Stimulated activated naive CD8-positive, alpha-beta T cell treated with anti-CD3 and anti-CD28 coated beads, Interleukin-15, Interleukin-2, amounts not matched to agents 100 U/mL and 50 U/mL, for 24 hours (primary cell): ENCODE measurements around the gene LRP1B.
"Not testable (repeated sequence)": the region's sequence is repeated elsewhere in the genome, so short reads cannot be mapped to it uniquely, and the experiment has no call there.

ENCODE experiments used
- ATAC-seq: fragments of 150-1000 bp; cut with Tn5 transposase; one replicate; pipeline ENCODE4 v1.10.0; 2021
- DNase-seq: peaks from one replicate; pipeline ENCODE4 v3.0.0; 2021

The LRP1B gene

DNA sequence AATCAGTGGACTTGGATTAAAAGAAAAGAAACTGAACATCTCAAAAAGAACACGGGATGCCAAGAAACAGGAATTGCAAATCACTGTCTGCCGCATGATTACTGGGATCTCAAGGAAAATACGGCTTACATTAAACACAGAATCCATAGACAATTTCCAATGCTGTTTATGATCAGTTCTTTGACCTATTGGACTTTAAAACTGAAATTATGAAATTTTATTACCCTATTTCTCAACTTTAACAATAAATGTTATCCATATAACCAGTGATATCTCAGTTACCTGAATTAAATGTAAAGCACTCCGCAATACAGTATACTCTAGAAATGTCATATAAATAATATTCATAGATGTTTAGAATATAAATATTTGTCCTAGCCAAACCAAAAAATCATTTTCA lies 1793.8 kb downstream of the LRP1B start:
- DNase-seq: no peak

GRCh38 chr2:140316345-140316744 lies 1814.5 kb downstream of the LRP1B start:
- ATAC-seq (no peak), DNase-seq (no peak)

More for the DNA sequence above, 1793.8 kb downstream of the LRP1B start:
- ATAC-seq: no peak

DNA sequence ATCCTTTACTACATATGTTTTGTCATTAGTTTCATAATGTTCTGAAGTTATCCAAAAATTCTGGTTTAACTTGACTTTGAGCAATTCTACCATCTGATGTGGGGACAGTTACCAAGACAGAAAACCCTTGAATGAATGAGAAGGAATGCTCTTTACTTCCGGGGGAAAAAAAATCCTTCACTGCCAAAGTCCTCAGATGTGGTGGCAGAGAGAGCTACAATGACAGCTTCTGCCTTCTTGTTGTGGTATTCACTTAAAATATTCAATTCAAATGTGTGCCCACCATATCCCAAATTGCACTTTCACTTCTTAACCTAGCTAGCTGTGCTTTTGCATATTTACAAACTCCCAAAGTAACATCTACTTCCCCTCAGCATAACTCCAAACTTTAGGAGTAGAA lies 1818.9 kb downstream of the LRP1B start:
- DNase-seq (no peak), ATAC-seq (no peak)

DNA sequence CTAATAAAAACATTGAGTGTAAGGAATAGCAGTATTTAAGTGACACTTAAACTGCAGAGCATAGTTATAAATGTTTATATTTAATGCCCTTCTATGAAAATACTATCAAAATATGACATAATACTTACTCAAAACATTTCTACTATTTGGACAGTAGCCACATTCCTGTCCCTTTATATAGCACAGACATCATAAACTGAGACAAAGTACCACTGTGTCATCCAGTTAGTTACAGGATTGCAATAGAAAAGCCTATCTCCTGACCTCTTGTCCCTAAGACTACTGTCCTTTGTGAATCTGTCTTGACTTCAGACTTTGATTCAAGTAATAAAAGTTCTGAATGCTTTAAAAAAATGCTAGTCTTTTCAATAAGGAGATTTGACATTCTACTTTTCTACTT lies 1822.1 kb downstream of the LRP1B start:
- DNase-seq (no peak), ATAC-seq (no peak)

GRCh38 chr2:140307532-140307931 lies 1823.3 kb downstream of the LRP1B start:
- DNase-seq: no peak
- ATAC-seq: no peak

DNA sequence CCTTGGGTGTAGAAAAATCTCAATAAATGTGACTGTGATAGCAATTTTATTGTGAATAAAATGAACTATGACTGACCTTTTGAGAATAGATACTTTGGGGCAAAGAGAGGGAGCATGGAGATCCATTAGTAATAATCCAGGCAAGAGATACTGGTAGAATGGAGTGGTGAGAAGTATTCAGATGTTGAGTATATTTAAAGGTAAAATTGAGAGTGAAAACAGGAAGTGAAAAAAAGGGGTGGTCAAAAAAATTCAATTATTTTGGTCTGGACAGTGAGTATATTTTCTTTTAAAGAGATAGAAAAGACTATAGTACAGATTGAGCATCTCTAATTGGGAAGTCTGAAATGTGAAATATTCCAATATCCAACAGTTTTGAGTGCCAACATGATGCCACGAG lies 1835.0 kb downstream of the LRP1B start:
- ATAC-seq: no peak

DNA sequence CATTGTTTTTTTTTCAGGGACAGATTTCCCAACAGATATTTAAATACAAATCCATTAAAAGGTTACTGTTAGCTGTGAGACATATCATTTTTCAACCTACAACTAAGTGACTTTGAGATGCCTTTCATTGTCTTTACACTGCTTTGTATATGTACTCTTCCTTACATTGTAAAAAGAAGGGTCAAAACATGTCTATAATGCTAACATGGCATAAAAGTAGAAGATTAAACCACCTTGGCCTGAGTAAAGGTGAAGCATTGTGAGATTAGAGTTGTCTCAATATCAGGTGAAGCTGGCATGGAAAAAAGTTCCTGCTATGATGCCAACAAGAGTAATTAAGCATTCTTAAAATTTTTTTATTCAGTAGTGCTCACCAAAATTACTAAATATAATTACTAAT lies 1842.1 kb downstream of the LRP1B start:
- ATAC-seq (no peak), DNase-seq (no peak)

More for the DNA sequence above, 1835.0 kb downstream of the LRP1B start:
- DNase-seq: no peak

DNA sequence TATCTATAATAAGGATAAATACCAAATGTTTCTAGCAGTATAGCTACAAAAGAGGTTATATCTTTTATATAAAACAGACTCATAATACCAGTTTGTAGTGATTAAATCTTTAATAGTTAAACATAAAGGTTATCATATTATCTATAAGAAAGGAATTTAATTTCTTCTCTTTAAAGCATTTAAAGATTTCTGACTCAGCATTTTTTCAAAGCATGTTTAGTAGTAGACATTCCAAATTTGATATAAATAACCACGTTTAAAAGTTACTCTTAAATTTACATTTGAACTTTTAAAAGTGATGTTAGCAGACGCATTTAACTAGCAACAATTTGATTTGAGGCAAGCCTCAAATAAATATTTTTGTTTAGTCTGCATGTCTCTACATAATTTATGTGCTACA lies 1842.6 kb downstream of the LRP1B start:
- ATAC-seq (no peak), DNase-seq (no peak)

GRCh38 chr2:140286377-140286776 lies 1844.4 kb downstream of the LRP1B start:
- ATAC-seq (no peak), DNase-seq (no peak)

GRCh38 chr2:140277344-140277743 lies 1853.5 kb downstream of the LRP1B start:
- not testable (repeated sequence) for ATAC-seq, DNase-seq

DNA sequence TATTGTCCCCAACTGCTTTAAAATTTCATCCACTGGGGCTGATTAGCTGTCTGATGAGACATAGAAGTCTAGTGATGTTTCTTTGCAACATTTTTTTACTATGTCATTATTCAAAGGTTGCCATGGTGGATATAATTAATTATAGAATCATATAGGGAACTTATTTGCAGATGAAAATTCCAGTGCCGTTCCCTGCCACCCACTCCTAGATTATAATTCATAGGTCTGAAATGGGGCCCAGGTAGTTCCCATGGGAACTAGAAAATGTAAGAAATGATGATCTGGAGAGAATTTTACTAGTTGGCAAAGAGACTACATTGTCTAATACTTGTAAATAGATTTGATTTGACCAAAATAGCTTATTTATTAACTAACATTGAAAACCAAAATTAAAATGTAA lies 1854.2 kb downstream of the LRP1B start:
- ATAC-seq: no peak
- no peak for DNase-seq

DNA sequence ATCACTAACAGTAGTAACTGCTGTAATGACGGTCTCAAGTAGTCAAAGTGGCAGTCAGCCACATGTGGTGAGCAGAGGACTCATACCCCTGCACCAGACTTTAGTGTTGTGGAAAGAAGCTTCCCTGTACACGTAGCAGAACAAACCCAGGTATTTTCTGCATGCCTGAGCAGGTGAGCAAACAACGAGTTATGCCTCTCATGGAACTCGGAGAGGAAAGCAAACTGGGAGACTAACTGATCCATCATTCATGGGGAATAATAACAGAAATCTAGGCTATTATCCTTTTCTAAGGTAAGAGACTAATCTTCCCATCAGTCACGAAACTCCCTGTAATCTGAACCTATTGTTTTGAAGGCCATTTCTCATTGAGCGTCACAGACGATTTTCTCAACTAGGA lies 1855.4 kb downstream of the LRP1B start:
- DNase-seq: no peak
- no peak for ATAC-seq

DNA sequence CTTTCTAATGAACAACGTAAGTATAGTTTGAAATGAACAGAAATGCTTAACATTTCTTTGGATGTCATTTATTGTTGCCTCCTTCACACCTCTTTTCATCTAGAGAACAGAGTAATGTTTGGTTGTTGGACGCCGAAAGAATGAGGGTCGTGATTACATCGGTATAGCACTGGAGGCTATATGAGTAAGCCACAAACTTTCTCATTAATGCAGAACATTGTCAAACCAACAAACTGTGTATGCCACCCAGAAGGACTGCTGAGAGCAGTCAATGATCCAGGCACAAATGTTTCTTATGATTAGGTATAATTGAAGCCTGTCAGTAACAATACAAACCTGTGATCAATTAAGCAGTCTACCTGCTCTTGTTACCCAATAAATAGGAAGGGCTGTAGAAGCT lies 1855.9 kb downstream of the LRP1B start:
- DNase-seq (no peak), ATAC-seq (no peak)

- no peak for ATAC-seq
- no peak for DNase-seq
Observed at GRCh38 chr2:140273958-140274357, 1856.9 kb downstream of the LRP1B start.

GRCh38 chr2:140273408-140273807 lies 1857.4 kb downstream of the LRP1B start:
- DNase-seq (no peak), ATAC-seq (no peak)

DNA sequence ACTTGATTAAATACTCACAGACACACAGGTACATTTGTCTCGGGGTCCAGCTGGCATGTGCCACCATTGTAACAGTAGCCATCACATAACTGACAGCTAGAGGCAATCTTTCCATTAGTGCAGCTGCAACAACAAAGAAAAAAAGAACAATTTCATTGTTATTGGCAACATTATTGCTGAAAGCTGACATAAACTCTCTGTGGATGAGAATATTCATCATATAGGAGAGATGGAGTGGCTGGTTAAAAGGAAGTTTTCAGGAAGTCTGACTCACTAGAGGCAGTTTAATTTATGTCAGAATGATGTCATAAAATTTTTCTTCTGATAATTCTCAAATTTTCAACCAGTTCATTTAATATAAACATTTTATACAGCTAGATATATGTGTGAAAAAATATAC lies 1860.6 kb downstream of the LRP1B start:
- DNase-seq (no peak), ATAC-seq (no peak)

DNA sequence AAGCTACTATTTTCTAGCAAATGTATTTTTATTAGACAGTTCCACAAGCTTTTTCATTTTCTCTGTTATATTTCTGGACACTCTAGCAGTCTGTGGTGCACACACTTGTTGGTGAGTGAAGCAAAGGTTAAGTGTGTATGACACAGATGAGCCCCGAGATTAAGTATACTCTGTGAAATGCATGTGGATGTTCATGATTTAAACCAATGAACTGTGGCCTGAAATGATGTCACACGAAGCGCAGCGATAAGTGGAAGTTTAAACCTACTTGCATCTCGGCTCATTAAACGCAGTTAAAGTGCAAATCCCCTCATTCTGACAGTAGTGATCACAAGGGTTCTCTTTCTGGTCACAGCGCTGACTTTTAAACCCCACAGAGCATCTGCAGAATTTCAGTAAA lies 1861.8 kb downstream of the LRP1B start:
- DNase-seq (no peak), ATAC-seq (no peak)

- ATAC-seq (no peak), DNase-seq (no peak)
Observed at GRCh38 chr2:140262908-140263307, 1867.9 kb downstream of the LRP1B start.

GRCh38 chr2:140257692-140258300 lies 1873.0 kb downstream of the LRP1B start:
- DNase-seq (no peak), ATAC-seq (no peak)

- no peak for DNase-seq
- ATAC-seq: no peak
Observed at GRCh38 chr2:140256080-140256479, 1874.7 kb downstream of the LRP1B start.

DNA sequence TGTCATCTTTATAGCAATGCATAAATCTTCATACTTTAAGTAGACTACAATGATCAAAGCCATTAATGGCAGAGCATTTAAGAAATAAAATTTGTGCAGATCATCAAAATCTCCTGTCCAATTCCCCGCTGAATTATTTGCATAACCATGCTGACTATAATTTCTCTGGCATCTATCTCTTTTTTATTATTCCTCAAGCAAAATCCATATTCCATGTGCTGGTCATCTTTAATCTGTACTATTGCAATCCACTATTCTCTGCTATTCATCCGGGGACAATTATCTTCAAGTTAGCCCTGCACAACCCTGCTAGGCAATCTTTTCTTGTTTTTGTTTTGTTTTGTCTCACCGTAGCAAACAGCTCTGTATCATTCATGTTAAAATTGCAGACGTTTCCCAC lies 1881.0 kb downstream of the LRP1B start:
- no peak for ATAC-seq
- no peak for DNase-seq

GRCh38 chr2:140248623-140249022 lies 1882.2 kb downstream of the LRP1B start:
- ATAC-seq: no peak
- DNase-seq: no peak

DNA sequence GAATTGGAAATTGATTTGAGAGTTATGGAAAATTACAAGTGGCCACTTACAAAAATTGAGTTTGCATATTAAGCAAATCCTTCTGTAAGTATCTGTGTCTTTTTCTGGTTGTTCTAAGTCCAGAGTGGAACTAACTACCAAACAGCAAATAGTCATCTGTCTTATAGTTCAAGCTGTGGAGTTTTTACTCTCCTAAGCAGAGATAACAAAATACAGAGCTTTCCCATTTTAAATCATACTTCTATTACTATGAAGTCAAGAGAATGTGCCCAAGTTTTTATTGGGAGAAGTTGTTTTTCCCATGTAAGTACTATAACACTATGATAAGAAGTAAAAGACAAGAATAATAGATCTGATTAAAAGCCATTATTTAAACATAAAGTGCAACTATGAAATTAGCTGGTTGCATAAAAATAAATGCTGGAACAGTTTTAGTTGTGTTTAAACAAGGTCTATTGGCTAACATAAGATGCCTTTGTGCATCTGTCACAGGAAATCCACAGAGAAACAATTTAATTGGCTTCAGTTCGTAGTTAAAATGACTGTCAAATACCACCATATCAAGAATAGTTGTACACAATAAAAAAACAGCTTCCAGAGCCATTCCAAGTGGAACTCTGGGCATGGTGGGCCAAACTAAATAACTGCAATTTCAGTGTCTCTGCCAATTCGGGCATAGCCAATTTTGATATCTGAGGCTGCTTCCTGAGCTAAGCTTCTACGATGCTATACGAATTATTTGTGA lies 1883.2 kb downstream of the LRP1B start:
- ATAC-seq (no peak), DNase-seq (no peak)

DNA sequence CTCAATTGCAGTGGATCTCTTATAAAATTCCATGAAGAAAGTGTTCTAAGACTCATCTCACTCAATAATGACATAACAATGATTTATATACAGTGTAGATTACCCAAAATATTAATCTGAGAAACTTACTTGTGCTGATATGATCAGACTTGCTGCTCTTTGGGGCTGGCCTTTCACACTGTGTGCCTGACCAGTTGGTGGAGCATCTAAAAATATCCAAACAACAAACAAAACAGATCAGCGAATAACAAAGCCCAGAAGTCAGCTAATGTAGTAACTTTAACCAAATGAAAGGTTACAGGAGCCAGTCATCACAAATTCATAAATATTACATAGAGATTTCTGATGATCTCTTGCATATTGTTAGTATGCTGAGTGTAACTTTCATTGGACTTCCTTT lies 1883.9 kb downstream of the LRP1B start:
- ATAC-seq (no peak), DNase-seq (no peak)
